Inferior parietal cortex (tissue), 1 donor: ENCODE measurements around the gene WDR37.

Source experiments
- DNase-seq: peaks from one replicate; pipeline ENCODE4 v3.0.0-alpha.2; 2016; ENCODE audit errors: extremely low spot score

WDR37 gene

GRCh38 chr10:1074052-1074747 is 18.0 kb downstream of the WDR37 start:
- no peak for DNase-seq

GRCh38 chr10:1074748-1075308 is 18.6 kb downstream of the WDR37 start:
- no peak for DNase-seq

- no peak for DNase-seq
Observed at GRCh38 chr10:1078668-1079067, 22.5 kb downstream of the WDR37 start.

GRCh38 chr10:1083581-1083980 is 27.4 kb downstream of the WDR37 start:
- no peak for DNase-seq

GRCh38 chr10:1084011-1084950 is 28.1 kb downstream of the WDR37 start:
- no peak for DNase-seq

- no peak for DNase-seq
Observed at GRCh38 chr10:1085258-1085657, 29.1 kb downstream of the WDR37 start.

- DNase-seq: no peak
Observed at GRCh38 chr10:1086787-1087186, 30.6 kb downstream of the WDR37 start.

GRCh38 chr10:1089017-1089689 is 33.0 kb downstream of the WDR37 start:
- DNase-seq: no peak

- DNase-seq: no peak
Observed at GRCh38 chr10:1090696-1091095, 34.5 kb downstream of the WDR37 start.

- no peak for DNase-seq
Observed at GRCh38 chr10:1093696-1094095, 37.5 kb downstream of the WDR37 start.

GRCh38 chr10:1094112-1095057 is 38.2 kb downstream of the WDR37 start:
- no peak for DNase-seq

GRCh38 chr10:1095498-1095897 is 39.3 kb downstream of the WDR37 start:
- DNase-seq: no peak

- DNase-seq: no peak
Observed at GRCh38 chr10:1096287-1096889, 40.2 kb downstream of the WDR37 start.

- DNase-seq: no peak
Observed at GRCh38 chr10:1097436-1097835, 41.3 kb downstream of the WDR37 start.

- DNase-seq: no peak
Observed at GRCh38 chr10:1100143-1100542, 44.0 kb downstream of the WDR37 start.

GRCh38 chr10:1100691-1101368 is 44.6 kb downstream of the WDR37 start:
- no peak for DNase-seq

GRCh38 chr10:1101946-1102345 is 45.8 kb downstream of the WDR37 start:
- DNase-seq: no peak

- DNase-seq: no peak
Observed at GRCh38 chr10:1102416-1102815, 46.2 kb downstream of the WDR37 start.

- DNase-seq: no peak
Observed at GRCh38 chr10:1102831-1103230, 46.6 kb downstream of the WDR37 start.

- no peak for DNase-seq
Observed at GRCh38 chr10:1103551-1103950, 47.4 kb downstream of the WDR37 start.
